ENCODE measurements around the gene MYO3A.

MYO3A gene

DNA sequence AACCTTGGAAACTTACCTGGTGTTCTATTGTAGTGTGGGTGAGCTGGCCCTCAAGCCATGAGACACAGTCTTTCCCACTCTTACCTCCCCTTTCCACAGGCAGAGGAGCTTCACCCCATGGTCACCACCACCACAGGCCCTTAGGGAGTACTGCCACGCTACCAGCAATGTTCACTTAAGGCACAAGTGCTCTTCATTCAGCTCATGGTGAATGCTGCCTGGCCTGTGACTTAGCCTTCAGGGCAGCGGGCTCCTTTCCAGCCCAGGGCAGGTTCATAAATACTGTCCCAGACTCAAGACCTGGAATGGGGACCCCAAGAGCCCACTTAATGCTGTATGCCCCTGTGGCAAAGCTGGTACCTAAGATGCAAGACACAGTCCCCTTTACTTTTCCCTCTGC is 109.4 kb downstream of the MYO3A start:
- FAIRE-seq (no peak), DNase-seq (ENCODE audit: insufficient read length, low spot score) (no peak)
- TF ChIP-seq, protein P1, sequence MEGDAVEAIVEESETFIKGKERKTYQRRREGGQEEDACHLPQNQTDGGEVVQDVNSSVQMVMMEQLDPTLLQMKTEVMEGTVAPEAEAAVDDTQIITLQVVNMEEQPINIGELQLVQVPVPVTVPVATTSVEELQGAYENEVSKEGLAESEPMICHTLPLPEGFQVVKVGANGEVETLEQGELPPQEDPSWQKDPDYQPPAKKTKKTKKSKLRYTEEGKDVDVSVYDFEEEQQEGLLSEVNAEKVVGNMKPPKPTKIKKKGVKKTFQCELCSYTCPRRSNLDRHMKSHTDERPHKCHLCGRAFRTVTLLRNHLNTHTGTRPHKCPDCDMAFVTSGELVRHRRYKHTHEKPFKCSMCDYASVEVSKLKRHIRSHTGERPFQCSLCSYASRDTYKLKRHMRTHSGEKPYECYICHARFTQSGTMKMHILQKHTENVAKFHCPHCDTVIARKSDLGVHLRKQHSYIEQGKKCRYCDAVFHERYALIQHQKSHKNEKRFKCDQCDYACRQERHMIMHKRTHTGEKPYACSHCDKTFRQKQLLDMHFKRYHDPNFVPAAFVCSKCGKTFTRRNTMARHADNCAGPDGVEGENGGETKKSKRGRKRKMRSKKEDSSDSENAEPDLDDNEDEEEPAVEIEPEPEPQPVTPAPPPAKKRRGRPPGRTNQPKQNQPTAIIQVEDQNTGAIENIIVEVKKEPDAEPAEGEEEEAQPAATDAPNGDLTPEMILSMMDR (IDR thresholded peaks at IDR 0.05; ENCODE audit: insufficient read depth, missing control alignments), result no peak

DNA sequence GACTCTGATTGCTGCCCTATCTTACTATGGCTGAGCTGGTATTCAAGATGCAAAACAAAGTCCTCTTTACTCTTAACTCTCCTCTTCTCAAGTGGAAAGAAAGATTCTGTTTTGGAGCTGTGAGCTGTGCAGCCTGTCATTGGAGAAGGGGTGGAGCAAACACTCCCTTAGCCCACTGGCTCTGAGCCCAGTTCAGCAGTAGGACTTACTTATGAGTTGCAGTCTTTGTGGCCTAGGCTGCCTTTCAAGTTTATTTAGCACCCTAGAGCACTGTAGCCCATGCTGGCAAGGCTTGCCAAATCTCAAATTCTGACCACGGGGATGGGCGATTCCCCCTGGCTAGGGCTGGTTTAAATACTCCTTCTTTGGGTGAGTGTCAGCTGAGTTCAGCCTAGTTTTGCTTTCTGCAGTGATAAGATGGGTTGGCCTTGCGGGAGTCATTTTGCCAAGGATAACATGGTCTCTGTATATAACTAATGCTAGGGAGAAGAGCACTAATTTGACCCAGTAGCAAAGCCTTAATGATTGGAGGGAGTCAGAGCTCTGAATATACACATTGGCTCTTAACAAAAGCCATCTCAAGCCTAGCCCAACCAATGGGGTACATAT is 110.2 kb downstream of the MYO3A start:
- DNase-seq (ENCODE audit: insufficient read length, low spot score) (no peak), FAIRE-seq (no peak)
- TF ChIP-seq, protein P1 (IDR thresholded peaks at IDR 0.05; ENCODE audit: insufficient read depth, missing control alignments), result no peak

DNA sequence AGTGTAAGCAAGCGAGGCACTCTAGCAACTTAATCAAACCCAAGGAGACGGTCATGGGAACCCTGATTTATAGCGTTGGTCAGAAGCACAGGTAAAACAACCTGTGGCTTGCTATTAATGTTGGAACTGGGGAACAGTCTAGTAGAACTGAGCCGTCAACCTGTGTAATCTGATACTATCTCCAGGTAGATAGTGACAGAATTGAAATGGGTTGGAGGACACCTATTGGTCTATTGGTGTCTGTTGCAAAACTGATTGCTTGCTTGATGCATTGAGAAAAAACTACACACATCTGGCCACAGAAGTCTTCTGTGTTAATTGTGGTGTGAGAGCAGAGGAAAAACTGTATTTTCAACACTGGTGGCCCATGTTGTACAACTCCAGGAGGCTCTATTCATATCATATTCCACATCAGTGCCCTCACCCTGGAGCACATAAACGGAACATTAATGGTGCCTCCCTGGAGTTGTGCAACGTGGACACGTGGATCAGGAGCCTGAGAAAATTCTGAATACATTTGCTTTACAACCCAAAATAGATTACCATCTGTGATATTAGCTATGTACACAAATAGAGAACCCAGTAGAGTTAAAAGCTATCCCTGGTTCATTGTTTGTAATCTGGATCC is 112.2 kb downstream of the MYO3A start:
- TF ChIP-seq, protein P1 (IDR thresholded peaks at IDR 0.05; ENCODE audit: insufficient read depth, missing control alignments), result no peak
- DNase-seq (ENCODE audit: insufficient read length, low spot score), result no peak
- no peak for FAIRE-seq

DNA sequence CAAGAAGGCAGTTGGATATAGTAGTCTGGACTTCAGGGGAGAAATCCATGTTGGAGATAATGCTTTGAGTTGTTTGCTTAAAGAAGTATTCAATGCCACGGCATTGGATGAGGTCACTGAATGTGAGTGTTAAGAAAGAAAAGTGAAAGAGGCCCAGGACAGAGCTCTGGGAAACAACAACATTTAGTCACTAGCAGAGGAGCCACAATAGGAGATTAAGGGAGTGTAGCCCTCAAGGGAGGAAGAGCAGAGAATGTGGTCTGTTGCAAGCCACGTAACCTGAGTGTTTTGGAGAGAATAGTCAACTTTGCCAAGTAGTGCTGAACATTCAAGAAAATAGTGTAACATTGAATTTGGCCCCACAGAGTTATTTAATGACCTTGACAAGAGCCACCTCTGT is 114.7 kb downstream of the MYO3A start:
- no peak for DNase-seq (ENCODE audit: insufficient read length, low spot score)
- TF ChIP-seq, protein P1 (IDR thresholded peaks at IDR 0.05; ENCODE audit: insufficient read depth, missing control alignments), result no peak
- FAIRE-seq, result no peak

DNA sequence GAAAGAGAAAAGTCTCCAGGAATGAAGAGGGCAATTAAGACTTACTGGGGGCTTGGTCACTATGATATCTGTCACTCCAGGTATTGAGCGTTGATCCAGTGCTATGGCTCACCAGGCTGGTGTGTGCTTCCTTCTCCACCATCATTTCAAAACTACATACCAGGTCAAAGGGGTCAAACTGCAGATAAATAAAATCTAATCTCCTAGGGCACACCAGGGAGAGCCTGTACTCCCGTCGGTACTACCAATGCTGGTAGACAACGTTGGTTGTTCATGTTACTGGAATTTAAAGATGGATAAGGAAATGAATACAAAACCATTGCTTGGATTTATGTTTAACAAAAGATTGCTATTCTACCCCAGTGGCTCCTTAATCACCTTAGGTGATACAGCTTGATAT is 118.3 kb downstream of the MYO3A start:
- no peak for DNase-seq (ENCODE audit: insufficient read length, low spot score)
- no peak for FAIRE-seq
- TF ChIP-seq, protein P1 (IDR thresholded peaks at IDR 0.05; ENCODE audit: insufficient read depth, missing control alignments), result no peak

DNA sequence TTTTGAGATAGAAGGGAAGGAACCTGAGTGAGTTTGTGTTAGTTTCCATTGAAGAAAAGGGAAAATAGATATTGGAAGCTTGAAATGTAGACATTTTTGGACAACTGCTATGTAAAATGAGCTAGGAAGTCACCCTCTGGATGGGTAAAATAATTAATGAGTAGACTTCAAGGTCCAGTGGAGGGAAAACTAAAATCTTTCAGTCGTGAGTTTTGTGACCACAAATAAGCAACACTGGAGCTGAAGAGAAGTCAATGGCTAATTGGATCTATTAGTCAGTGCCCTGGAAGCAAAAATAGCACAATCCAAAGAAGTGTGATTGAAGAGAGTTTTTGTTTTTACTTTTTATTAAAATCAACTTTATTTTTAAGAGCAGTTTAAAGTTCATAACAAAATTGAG is 123.4 kb downstream of the MYO3A start:
- TF ChIP-seq, protein P1 (IDR thresholded peaks at IDR 0.05; ENCODE audit: insufficient read depth, missing control alignments), result no peak
- FAIRE-seq (no peak), DNase-seq (ENCODE audit: insufficient read length, low spot score) (no peak)

DNA sequence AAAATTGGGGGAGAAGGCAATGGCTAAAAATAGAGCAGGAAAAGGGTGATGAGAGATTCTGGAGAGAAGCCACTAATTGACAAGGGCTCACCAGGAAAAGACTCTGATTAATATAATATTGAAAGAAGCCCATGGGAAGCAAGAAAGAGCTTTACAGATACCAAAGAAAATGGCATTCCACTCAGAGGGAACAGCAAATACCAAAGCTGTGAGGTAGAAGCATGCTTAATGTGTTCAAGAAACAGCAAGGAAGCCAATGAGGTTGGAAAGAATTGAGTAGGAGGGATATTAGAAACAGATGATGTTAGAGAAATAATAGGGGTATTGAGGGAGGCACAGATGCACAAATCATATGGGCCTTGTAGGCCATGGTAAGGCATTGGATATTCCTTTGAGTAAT is 130.1 kb downstream of the MYO3A start:
- TF ChIP-seq, protein P1 (IDR thresholded peaks at IDR 0.05; ENCODE audit: insufficient read depth, missing control alignments), result no peak
- DNase-seq (ENCODE audit: insufficient read length, low spot score) (no peak), FAIRE-seq (no peak)

Data from D721Med (cell line).